HEK293 (cell line): ENCODE results near the gene NOC2L.

ENCODE experiments used
- CTCF ChIA-PET: fragments of 350-600 bp; formaldehyde crosslinking; extraction: SDS; loops from one replicate; lab custom pipeline; 2021; ENCODE audit warnings: antibody characterized with exemption; lab: Yijun Ruan, JAX
- POLR2A ChIA-PET: fragments of 300-600 bp; formaldehyde crosslinking; extraction: SDS; loops from one replicate; lab custom pipeline; 2020; ENCODE audit warnings: antibody characterized with exemption, inconsistent platforms; lab: Yijun Ruan, JAX
- H3K27ac ChIP-seq: fragments of 200-500 bp; sonication (Bioruptor generic); 2 replicates; pipeline ENCODE4 v1.5.1; 2014; ENCODE audit warnings: low read depth, low read length, control low read depth, inconsistent platforms; ENCODE audit errors: extremely low read depth
- H3K36me3 ChIP-seq, 2 experiments: fragments of 200-500 bp in 1 of 2; sonication (Bioruptor generic) in 1 of 2; 1 replicate in 1 of 2; 2 replicates in 1 of 2; pipeline ENCODE4 v1.5.1; 2014 to 2017; ENCODE audit warnings: inconsistent platforms in 2 of 2, low read length in 2 of 2; ENCODE audit not compliant: control insufficient read depth in 2 of 2, insufficient read depth in 1 of 2
- H3K4me1 ChIP-seq: fragments of 200-500 bp; sonication (Bioruptor generic); 2 replicates; pipeline ENCODE4 v1.5.1; 2014; ENCODE audit warnings: mild to moderate bottlenecking, low read length, inconsistent platforms; ENCODE audit not compliant: control insufficient read depth, insufficient read depth
- H3K4me3 ChIP-seq: 2 replicates; pipeline ENCODE4 v1.5.1; 2011; ENCODE audit warnings: low read depth, mild to moderate bottlenecking, control low read depth, low read length, moderate library complexity
- H3K9me3 ChIP-seq: fragments of 200-500 bp; sonication (Bioruptor generic); 2 replicates; pipeline ENCODE4 v1.5.1; 2014; ENCODE audit warnings: low read depth, low read length, inconsistent platforms; ENCODE audit not compliant: control insufficient read depth, insufficient read depth
- EGR2 ChIP-seq: fragments of 450-650 bp; formaldehyde crosslinking; IDR thresholded peaks from 2 replicates; pipeline ENCODE4 v1.5.1; 2016; ENCODE audit warnings: low read depth, missing biosample characterization, missing genetic modification characterization
- FEZF1 ChIP-seq: fragments of 450-650 bp; formaldehyde crosslinking; IDR thresholded peaks from 2 replicates; pipeline ENCODE4 v1.5.1; 2016; ENCODE audit warnings: missing biosample characterization, missing genetic modification characterization
- GLIS2 ChIP-seq: fragments of 450-650 bp; formaldehyde crosslinking; IDR thresholded peaks from 2 replicates; pipeline ENCODE4 v1.5.1; 2016; ENCODE audit warnings: missing biosample characterization, missing genetic modification characterization
- KLF7 ChIP-seq: fragments of 450-650 bp; formaldehyde crosslinking; IDR thresholded peaks from 2 replicates; pipeline ENCODE4 v1.5.1; 2016; ENCODE audit warnings: missing biosample characterization, missing genetic modification characterization, borderline replicate concordance
- KLF9 ChIP-seq: fragments of 450-650 bp; formaldehyde crosslinking; IDR thresholded peaks from 2 replicates; pipeline ENCODE4 v1.5.1; 2016; ENCODE audit warnings: missing biosample characterization, missing genetic modification characterization, low read depth
- MZF1 ChIP-seq: fragments of 450-650 bp; formaldehyde crosslinking; IDR thresholded peaks from 2 replicates; pipeline ENCODE4 v1.5.1; 2017; ENCODE audit warnings: missing biosample characterization, missing genetic modification characterization, borderline replicate concordance
- PRDM10 ChIP-seq: fragments of 450-650 bp; formaldehyde crosslinking; IDR thresholded peaks from 2 replicates; pipeline ENCODE4 v1.5.1; 2016; ENCODE audit warnings: missing biosample characterization, missing genetic modification characterization
- SCRT2 ChIP-seq: fragments of 450-650 bp; formaldehyde crosslinking; IDR thresholded peaks from 2 replicates; pipeline ENCODE4 v1.5.1; 2016; ENCODE audit warnings: missing biosample characterization, missing genetic modification characterization
- TCF7L2 ChIP-seq: IDR thresholded peaks from 2 replicates; pipeline ENCODE4 v1.6.1; 2011; ENCODE audit warnings: low read depth, mild to moderate bottlenecking, inconsistent platforms, low read length, moderate library complexity, borderline replicate concordance
- ZBTB1 ChIP-seq: fragments of 450-650 bp; formaldehyde crosslinking; IDR thresholded peaks from 2 replicates; pipeline ENCODE4 v1.5.1; 2016; ENCODE audit warnings: missing biosample characterization, missing genetic modification characterization
- ZBTB6 ChIP-seq: fragments of 450-650 bp; formaldehyde crosslinking; IDR thresholded peaks from 2 replicates; pipeline ENCODE4 v1.5.1; 2017; ENCODE audit warnings: missing biosample characterization, missing genetic modification characterization
- ZBTB7A ChIP-seq: fragments of 450-650 bp; formaldehyde crosslinking; IDR thresholded peaks from 2 replicates; pipeline ENCODE4 v1.5.1; 2016; ENCODE audit warnings: low read depth, missing biosample characterization, missing genetic modification characterization
- ZBTB8A ChIP-seq: fragments of 450-650 bp; formaldehyde crosslinking; IDR thresholded peaks from 2 replicates; pipeline ENCODE4 v1.5.1; 2016; ENCODE audit warnings: missing biosample characterization, missing genetic modification characterization
- ZEB2 ChIP-seq: fragments of 450-650 bp; formaldehyde crosslinking; IDR thresholded peaks from 2 replicates; pipeline ENCODE4 v1.5.1; 2016; ENCODE audit warnings: missing biosample characterization, missing genetic modification characterization
- ZNF169 ChIP-seq: fragments of 450-650 bp; formaldehyde crosslinking; IDR thresholded peaks from 2 replicates; pipeline ENCODE4 v1.5.1; 2016; ENCODE audit warnings: missing biosample characterization, missing genetic modification characterization
- ZNF174 ChIP-seq: fragments of 450-650 bp; formaldehyde crosslinking; IDR thresholded peaks from 2 replicates; pipeline ENCODE4 v1.5.0; 2017; ENCODE audit warnings: missing biosample characterization, mild to moderate bottlenecking, missing genetic modification characterization
- ZNF239 ChIP-seq: fragments of 450-650 bp; formaldehyde crosslinking; IDR thresholded peaks from 2 replicates; pipeline ENCODE4 v1.5.1; 2016; ENCODE audit warnings: missing biosample characterization, missing genetic modification characterization
- ZNF248 ChIP-seq: fragments of 450-650 bp; formaldehyde crosslinking; IDR thresholded peaks from 2 replicates; pipeline ENCODE4 v1.5.1; 2017; ENCODE audit warnings: missing biosample characterization, missing genetic modification characterization
- ZNF266 ChIP-seq: fragments of 450-650 bp; formaldehyde crosslinking; IDR thresholded peaks from 2 replicates; pipeline ENCODE4 v1.5.1; 2016; ENCODE audit warnings: missing biosample characterization, missing genetic modification characterization, low read depth
- ZNF292 ChIP-seq: fragments of 450-650 bp; formaldehyde crosslinking; IDR thresholded peaks from 2 replicates; pipeline ENCODE4 v1.5.1; 2016; ENCODE audit warnings: low read depth, missing biosample characterization, missing genetic modification characterization, borderline replicate concordance
- ZNF423 ChIP-seq: fragments of 450-650 bp; formaldehyde crosslinking; IDR thresholded peaks from 2 replicates; pipeline ENCODE4 v1.5.1; 2016; ENCODE audit warnings: missing biosample characterization, missing genetic modification characterization
- ZNF596 ChIP-seq: fragments of 450-650 bp; IDR thresholded peaks from 2 replicates; pipeline ENCODE4 v1.5.0; 2018; ENCODE audit warnings: missing biosample characterization, mild to moderate bottlenecking, missing genetic modification characterization, moderate library complexity
- ZNF600 ChIP-seq: fragments of 450-650 bp; formaldehyde crosslinking; IDR thresholded peaks from 2 replicates; pipeline ENCODE4 v1.5.1; 2016; ENCODE audit warnings: missing biosample characterization, missing genetic modification characterization
- ZNF621 ChIP-seq: fragments of 450-650 bp; formaldehyde crosslinking; IDR thresholded peaks from 2 replicates; pipeline ENCODE4 v1.5.1; 2017; ENCODE audit warnings: missing biosample characterization, missing genetic modification characterization
- ZNF623 ChIP-seq: fragments of 450-650 bp; formaldehyde crosslinking; IDR thresholded peaks from 2 replicates; pipeline ENCODE4 v1.5.1; 2016; ENCODE audit warnings: missing biosample characterization, missing genetic modification characterization
- ZNF654 ChIP-seq: fragments of 450-650 bp; formaldehyde crosslinking; IDR thresholded peaks from 2 replicates; pipeline ENCODE4 v1.5.1; 2016; ENCODE audit warnings: low read depth, missing biosample characterization, missing genetic modification characterization
- ZNF660 ChIP-seq: fragments of 450-650 bp; IDR thresholded peaks from 2 replicates; pipeline ENCODE4 v1.5.1; 2018; ENCODE audit warnings: missing biosample characterization, mild to moderate bottlenecking, missing genetic modification characterization
- ZNF692 ChIP-seq: fragments of 450-650 bp; formaldehyde crosslinking; IDR thresholded peaks from 2 replicates; pipeline ENCODE4 v1.5.1; 2016; ENCODE audit warnings: missing biosample characterization, missing genetic modification characterization
- ZNF791 ChIP-seq: fragments of 450-650 bp; formaldehyde crosslinking; IDR thresholded peaks from 2 replicates; pipeline ENCODE4 v1.5.1; 2016; ENCODE audit warnings: missing biosample characterization, missing genetic modification characterization
- ZSCAN23 ChIP-seq: fragments of 450-650 bp; formaldehyde crosslinking; IDR thresholded peaks from 2 replicates; pipeline ENCODE4 v1.5.1; 2016; ENCODE audit warnings: missing biosample characterization, missing genetic modification characterization
- TF ChIP-seq, protein P1 (sequence below): fragments of 450-650 bp; formaldehyde crosslinking; IDR thresholded peaks from 2 replicates; pipeline ENCODE4 v1.5.1; 2016; ENCODE audit warnings: missing biosample characterization, missing genetic modification characterization, low read depth

NOC2L gene

DNA sequence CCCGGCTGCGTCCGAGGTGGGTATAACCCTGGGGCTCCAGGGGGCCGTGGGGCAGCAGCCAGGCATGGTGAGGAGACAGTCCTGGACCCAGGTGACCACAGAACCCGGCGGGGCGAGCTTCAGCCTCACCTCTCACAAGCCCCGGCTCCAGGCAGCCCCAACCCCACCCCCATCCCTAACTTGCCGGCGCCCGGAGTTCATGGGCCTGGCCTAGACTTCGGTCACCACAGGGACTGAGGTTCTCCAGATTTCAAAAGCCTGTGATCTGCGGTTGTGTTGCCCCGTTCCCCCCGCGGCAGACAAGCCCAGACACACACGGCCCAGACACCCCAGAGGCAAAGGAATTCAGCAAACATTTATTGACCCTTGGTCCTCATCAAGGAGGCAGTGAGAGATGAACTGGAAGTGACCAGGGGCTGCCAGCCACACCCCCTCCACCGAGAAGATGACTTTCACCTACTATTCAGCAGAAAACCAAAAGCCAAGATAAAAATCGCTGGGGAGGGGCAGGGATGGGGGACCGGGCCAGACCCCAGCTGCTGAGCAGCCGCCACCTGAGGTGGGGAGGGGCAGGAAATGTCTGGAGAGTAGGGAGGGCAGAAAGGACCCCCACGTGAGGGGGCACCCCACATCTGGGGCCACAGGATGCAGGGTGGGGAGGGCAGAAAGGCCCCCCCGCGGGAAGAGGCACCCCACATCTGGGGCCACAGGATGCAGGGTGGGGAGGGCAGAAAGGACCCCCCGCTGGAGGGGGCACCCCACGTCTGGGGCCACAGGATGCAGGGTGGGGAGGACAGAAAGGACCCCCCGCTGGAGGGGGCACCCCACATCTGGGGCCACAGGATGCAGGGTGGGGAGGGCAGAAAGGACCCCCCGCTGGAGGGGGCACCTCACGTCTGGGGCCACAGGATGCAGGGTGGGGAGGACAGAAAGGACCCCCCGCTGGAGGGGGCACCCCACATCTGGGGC is 36.9 kb upstream of the NOC2L start:
- Histone ChIP-seq H3K4me1 (0 out of 2 replicates have a peak, but pooled peaks cover 3% of the 10 kb centered on the region), H3K9me3 (no peaks in the 10 kb centered on the region), H3K36me3 (peaks cover 0 to 26% of the 10 kb centered on the region in 2 experiments; a peak in 1 of 3 replicates), H3K4me3 (no peak overlapping the region), H3K27ac (no peak overlapping the region)
- CTCF ChIA-PET: interaction anchor here (0.8 to 4.3 kb wide), 2 partner anchors 11 to 12 kb away, joined by 3 to 39 read pairs; no protein-coding TSS in a partner anchor
- POLR2A ChIA-PET: interaction anchor here (0.6 to 6.5 kb wide), 5 partner anchors 13 to 94 kb away, joined by 4 to 44 read pairs (median 11); partner anchors contain the start of genes AGRN and PERM1
- TF ChIP-seq ZNF621 (tag by site-specific recombination) (no peak), KLF7 (peak; percentile 15; the same call in 1 of the 2 replicates), ZNF169 (tag by site-specific recombination) (no peak), ZBTB6 (tag by site-specific recombination) (no peak), ZNF692 (tag by site-specific recombination) (no peak), ZBTB7A (tag by site-specific recombination) (no peak; the same call in 1 of the 2 replicates), ZNF654 (tag by site-specific recombination) (no peak), ZNF248 (tag by site-specific recombination) (no peak), ZNF623 (tag by site-specific recombination) (no peak; the same call in 1 of the 2 replicates), MZF1 (tag by site-specific recombination) (no peak), ZNF266 (no peak), ZNF174 (tag by site-specific recombination) (no peak), ZNF791 (no peak), FEZF1 (tag by site-specific recombination) (peak; percentile 46), EGR2 (tag by site-specific recombination) (no peak), ZEB2 (tag by site-specific recombination) (no peak; the same call in 1 of the 2 replicates), TCF7L2 (no peak), ZNF600 (tag by site-specific recombination) (peak; percentile 49; the same call in 1 of the 2 replicates), SCRT2 (tag by site-specific recombination) (no peak), ZSCAN23 (no peak), ZNF660 (no peak), PRDM10 (tag by site-specific recombination) (0 out of 2 replicates have a peak, but pooled peaks have one; percentile 29), ZNF596 (tag by site-specific recombination) (no peak), ZBTB1 (no peak), GLIS2 (peak; percentile 63), KLF9 (tag by site-specific recombination) (peak; percentile 68), ZNF292 (no peak), ZBTB8A (tag by site-specific recombination) (peak; percentile 35), ZNF239 (tag by site-specific recombination) (no peak), ZNF423 (tag by site-specific recombination) (no peak)
- TF ChIP-seq, protein P1, sequence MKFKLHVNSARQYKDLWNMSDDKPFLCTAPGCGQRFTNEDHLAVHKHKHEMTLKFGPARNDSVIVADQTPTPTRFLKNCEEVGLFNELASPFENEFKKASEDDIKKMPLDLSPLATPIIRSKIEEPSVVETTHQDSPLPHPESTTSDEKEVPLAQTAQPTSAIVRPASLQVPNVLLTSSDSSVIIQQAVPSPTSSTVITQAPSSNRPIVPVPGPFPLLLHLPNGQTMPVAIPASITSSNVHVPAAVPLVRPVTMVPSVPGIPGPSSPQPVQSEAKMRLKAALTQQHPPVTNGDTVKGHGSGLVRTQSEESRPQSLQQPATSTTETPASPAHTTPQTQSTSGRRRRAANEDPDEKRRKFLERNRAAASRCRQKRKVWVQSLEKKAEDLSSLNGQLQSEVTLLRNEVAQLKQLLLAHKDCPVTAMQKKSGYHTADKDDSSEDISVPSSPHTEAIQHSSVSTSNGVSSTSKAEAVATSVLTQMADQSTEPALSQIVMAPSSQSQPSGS (tag by site-specific recombination): no peak
